Inflammatory macrophage (primary cell): ENCODE results near the gene NTNG2.
A peak's percentile ranks its signal among the peaks of the same experiment; 100 is the strongest.

Source experiments
- DNase-seq, 2 donors: peaks; one replicate each; pipeline ENCODE4 v3.0.0-alpha.2; 2020 to 2022

NTNG2 gene

DNA sequence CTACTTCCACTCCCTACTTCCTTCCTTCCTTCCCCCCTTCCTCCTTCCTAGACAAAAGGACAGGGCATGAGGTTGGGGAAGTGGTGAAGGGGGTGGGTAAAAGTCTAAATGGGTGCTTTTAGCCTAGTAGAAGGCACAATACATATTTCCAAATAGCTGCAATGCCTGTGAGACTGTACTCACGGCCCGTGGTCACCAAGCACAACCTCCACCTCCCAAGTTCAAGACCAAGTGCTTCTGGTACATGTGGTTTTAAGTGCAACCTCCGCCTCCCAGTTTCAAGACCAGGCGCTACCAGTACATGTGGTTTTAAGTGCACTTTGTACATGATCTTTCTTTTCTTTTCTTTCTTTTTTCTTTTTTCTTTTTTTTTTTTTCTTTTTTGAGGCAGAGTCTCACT is 14.5 kb upstream of the NTNG2 start:
- DNase-seq, result no peak

DNA sequence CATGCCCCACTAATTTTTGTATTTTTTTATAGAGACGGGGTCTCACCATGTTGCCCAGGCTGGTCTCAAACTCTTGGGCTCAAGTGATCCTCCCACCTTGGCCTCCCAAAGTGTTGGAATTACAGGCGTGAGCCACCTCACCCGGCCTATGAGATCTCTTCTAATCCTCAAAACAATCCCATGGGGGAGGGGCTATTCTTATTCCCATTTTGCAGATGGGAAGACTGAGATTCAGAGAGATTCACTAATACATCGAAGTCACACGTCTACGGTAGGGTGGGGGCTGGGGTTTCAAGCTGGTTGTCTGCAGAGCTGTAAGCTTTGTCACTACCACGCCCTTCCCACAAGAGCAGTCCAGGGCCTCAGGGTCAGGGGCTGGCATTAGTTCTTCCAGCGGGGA is 14.0 kb upstream of the NTNG2 start:
- no peak for DNase-seq

DNA sequence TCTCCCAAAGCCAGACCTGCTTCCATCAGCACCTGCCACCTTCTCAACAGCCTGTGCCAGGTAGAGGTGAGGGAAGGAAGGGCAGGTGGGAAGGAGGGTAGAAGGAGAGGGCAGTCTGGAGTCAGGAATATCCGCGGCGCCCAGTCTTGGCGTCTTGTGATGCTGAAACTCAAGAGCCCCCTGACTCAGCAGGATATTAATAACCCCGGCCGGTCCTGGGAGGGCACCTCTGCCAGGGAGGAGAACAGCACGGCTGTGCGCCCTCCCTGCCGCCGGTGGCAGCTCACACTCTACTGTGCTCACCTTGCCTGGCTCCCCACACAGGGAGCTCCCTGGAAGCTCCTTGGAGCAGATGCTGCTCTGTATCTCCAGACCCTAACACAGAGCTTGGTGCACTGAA is 11.6 kb upstream of the NTNG2 start:
- DNase-seq, result no peak

DNA sequence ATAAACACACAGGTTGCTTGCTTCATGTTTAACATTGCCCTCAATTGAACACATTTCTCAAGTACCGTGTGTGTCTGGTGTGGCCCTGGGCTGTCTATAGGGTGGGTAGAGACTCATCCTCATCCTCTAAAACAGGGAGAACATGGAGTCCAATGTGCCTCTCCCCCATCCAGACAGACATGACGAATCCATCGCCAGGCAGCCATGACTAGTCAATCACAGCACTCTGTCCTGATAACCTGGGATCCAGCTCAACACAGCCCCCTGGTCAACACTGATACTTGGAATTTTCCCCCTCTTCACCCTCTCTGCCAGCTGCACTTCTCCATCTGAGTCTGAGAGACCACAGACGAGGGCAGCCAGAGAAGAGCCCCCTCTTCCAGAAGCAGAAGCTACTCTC is 10.7 kb upstream of the NTNG2 start:
- no peak for DNase-seq

DNA sequence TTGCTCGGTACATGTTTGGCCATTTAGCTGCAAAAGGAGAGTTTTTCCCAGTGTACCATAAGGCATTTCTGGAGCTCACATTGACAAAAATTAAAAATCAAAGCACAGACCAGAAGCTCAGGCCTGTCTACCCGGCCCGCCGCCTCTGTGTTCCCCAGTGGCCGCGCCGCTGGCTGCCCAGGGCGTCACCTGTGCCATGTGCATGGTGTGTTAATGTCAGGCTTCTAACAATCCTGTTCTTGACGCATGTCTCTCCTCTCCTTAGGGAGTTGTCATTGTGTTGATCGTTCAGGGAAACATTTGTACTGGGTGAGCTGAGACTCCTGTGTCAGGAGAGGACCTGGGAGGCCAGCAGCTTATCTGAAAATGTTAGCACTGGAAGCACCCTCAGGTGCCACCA is 9.6 kb upstream of the NTNG2 start:
- no peak for DNase-seq

DNA sequence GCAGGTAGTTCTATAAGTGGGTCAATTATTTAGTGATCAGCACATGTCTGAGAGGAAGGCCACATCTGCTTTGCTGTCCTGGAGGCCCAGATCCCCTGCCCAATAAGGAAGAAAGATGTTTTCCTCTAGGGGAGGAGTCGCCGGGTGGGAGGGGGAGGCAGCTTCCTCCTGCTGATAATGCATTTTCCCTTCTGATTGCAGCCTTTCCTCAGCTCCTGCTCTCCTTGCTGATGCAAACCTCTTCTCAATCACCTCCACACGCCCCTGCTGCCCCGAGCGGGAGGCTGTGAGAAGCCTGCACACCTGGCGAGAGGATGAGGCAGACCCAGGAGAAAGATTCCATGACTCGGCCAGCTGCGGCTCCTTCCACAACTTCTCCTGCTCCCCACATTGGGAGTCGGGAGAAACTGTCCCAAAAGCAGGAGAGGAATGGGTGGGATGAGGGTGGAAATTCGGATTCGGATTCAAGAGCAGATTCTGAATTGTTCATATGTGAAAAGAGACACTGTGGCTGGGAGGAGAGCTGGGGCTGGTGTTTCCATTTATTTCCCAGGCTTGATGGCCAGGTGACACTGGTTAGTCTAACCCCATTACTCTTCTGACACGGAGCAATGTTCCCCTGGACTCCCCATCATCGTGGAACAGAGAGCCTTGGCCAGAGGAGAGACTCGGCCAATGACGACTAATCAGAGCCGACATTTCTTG is 6.8 kb upstream of the NTNG2 start:
- DNase-seq, result no peak

DNA sequence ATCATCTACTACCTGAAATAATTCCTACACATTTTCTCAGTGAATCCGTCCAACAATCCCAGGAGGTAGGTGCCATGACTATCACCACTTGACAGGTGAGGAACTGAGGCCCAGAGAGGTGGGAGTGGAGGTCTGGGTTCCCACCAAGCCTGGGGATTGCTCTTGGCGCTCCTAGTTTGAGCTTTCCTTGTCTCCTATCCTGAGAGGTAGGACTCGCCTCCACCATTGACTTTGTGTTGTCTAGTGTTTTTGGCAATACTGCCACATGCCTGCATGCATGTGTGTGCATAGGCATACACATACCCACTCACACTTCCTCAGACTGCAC is 6.3 kb upstream of the NTNG2 start:
- DNase-seq, result no peak

DNA sequence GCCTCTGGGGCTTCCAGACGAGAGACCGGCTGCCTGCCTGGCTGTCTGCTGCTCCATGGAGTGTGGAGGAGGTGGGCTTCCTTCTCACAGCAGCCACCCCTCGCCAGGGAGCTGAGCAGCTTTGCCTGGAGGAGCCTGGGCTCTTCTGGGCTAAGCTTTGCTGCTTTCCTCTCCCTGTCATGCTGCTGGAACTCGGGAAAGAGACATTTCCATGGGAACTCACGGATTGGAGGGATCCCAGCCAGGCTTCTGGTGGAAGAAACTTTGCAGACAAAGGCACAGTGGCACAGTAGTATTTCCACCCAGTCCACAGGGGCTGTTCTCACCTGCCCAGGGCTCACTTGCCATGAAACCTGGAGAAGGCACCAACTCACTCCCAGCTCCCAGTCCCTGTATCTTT is 5.6 kb upstream of the NTNG2 start:
- DNase-seq, result no peak

DNA sequence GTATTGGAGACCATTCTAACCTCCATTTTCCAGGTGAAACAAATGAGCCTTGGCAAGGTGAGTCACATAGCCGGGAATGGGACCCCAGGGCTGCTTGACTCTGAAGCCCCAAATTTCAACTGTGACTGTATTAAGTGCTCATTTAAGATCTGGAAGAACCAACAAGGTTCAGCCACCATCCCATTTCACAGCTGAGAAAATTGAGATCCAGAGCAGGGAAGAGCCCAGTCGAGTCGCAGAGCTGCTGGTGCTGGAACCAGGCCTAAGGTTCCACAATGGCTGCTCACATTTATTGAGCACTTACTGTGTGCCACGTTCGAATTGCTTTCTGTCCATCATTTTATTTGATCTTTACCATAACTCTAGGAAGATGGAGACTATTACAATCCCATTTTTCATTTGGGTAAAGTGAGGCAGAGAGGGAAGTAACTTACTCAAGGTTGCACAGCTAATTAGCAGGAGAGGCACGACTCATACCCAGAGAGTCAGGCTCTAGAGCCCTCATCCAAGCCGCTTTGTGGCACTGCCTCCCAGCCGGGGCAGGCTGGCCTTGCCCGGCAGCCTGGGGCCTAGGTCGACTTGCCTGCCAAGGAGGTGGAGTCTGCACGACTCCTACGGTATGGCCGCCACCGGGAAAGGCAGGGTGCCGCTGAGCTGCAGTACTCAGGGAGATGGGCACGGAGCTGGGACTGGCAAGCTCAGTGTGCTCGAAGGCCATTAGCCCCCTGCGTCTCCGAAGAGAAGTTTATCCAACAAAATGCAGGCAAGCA is 4.3 kb upstream of the NTNG2 start:
- DNase-seq, result no peak

DNA sequence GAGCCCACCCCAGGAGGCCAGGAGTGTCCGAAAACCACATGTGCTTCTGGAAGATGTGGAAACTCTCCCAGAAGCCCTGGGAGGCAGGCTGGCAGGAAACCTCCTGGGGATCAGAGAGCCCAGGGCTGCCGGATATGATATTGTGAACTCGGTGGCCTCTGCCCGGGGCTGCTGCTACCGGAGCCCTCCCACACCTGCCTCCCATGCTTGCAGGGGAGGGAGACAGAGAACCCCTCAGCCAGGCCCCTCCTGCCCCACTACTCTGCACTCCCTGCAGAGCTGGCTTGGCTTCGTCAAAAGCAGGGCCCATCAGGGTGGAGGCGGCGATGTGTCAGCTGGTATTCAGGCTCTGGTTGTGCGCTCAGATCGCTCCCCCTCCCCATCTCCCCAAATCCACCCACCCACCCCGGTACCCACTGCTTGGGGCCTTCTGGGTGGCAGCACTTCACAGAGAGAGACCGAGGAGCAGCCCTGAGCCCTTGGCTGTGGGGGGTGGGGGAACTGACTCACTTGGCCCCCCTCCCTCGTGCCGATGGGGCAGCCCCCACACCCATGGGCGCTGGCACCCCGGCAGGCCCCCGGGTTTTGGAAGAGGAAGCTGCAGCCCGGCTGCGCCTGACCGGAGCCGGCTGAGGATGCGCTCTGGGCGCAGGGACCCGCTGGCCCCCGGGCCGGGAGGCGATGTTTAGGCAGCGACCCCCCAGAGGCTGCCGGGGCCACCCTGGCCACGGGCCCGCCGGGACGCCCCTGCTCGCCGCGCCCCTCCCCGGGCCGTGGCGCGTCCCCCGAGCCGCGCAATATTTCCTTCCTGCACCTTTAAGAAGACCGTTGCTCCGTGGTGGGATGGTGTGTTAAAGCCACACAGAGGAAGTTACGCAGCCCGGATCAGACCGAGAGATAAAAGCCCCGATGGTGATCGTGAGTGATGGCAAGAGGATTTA is 786 bp upstream of the NTNG2 start:
- DNase-seq, result peak; percentile 21 to 48

DNA sequence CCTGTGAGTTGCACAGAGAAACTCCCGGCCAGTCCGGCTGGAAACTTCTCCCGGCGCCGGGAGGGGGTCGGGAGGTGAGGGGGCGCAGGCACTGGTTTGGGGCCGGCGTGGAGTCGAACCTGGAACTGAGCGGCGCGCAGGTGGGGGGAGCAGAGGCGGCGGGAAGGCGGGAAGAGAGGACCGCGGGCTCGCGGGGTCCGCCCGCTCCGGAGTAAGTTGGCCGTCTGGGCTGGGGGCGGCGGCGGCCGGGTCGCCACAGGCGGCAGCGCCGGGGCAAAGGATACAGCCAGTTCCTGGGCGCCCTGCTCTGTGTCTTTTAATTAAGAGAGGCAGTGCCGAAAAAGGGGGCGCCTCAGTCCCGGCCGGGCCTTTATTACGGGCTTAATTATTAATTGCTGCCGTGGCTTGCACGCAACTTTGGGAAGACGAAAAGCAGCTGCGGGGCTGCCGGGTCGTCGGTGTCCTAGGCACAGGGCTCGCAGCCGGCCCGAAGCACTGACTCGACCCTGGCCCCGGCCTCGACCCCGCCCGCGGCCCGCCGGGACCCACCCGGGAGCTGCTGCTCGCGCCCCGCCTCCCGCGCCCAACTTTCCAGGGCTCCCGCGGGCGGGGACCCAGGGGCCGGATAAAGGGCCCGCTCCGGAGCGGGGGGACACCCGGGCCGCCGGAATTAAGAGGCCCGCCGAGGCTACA is 1.1 kb downstream of the NTNG2 start:
- no peak for DNase-seq

DNA sequence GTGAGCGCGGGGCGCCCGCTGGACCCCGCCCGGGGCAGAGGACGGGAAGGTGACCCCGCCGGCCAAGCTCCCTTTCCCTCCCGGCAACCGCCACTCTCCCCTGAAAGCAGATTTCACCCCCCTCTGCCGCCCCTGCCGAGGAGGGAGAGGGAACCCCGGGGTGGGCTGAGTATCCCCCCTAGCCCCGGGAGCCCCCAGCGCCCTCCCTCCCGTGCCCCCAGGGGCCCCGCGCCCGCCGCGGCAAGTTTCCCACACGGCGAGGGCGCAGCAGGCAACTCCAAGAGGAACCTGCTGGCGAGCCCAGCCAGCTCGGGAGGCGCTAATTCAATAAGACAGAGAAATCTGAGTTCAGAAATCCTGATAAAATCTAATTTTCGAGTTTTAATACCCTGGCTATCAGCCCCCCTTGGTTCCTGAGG is 1.6 kb downstream of the NTNG2 start:
- peak in 1 of 2 donors; percentile 24 for DNase-seq

DNA sequence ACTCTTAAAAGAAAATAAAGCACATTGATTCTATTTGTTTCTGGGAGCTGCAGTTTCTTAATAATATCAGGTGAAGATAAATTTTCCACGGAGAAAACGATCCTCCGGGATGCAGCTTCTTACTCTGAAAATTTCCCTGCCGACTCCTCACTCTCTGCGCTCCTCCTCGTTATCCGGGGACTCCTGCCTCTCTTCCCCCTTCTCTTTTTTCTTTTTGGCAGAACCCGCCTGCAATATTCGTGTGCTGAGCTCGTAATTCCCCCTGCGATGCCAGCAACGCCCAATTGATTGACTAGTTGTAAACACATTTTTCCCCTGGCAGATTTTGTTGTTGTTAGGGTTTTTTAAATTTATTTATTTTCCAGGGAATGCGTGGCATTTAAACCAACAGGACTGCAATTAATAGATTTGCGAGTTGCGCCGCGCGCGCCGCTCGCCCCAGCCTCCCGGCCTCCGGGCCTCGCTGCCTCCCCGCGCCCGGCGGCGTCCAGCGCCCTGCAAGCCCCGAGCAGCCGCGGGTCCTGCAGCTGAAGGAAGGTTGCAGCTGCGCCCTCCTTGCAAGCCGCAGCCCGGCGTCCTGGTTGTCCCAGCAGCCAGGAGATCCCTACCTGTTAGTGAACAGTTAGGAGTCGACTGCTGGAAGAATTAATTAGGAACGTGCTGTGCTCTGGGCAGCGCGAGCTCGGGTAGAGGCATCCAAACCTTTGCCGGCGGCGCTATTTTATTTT is 2.2 kb downstream of the NTNG2 start:
- DNase-seq, result no peak

DNA sequence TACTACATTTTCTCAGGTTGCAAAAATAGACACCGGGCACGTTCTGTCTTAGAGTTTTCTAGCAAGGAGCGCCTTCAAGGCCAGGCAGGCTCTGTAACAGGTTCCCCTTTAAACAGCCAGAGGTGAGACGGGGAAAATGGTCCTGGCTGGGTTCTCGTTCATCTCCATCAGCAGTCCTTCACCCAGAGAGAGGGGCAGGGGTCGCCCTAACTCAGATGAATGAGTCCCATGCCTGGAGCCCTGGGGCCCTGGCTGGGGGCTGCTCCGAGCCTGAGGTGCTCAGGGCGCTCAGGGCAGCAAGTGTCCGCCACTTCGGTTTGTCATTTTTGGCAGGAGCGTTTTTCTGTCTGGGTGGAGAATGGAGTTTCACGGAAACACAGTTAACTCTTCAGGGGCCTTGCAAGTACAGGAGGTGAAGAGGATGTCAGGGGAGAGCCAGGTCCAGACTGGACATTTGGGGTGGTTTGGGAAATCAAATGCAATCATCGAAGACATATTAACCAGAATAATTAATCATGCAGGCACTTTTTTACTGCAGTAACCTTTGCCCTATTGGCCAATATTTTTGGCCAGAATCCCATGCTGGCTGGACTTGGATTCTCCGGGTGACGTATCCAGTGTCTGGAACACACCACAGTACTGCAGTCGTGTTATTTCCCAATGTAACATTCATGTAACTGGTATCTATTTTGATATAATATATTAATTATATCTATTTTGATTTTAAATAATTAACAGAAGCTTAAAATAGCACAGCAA is 2.9 kb downstream of the NTNG2 start:
- no peak for DNase-seq

DNA sequence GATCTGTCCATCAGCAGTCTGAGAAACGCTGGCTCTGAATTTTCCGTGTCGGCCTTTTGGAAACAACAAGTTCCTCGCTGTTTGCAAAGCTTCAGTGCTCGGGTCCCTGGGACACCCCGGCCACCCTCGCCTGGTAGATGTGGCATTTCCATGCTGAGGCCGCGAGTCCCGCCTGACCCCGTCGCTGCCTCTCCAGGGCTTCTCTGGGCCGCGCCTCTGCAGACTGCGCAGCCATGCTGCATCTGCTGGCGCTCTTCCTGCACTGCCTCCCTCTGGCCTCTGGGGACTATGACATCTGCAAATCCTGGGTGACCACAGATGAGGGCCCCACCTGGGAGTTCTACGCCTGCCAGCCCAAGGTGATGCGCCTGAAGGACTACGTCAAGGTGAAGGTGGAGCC is 4.7 kb downstream of the NTNG2 start:
- DNase-seq, result peak in 1 of 2 donors; percentile 27

DNA sequence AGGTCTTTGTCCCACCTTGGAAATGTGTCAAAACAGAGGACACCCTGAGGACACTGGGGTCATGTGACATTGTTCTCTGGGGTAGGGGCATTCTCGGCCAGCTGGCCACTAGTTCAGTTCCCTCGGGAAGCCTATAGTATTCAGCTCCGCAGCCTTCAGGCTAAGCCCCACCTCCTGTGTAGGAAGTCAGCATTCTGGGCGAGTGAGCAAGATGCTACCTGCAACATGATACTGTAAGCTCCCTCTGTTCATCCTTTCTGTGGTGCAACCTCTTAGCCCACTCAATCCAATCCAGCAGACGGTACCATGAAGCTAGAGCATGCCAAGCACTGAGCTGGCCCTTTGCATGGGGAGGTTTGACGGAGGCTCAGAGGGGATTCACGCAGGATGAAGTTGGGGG is 5.3 kb downstream of the NTNG2 start:
- DNase-seq, result no peak

DNA sequence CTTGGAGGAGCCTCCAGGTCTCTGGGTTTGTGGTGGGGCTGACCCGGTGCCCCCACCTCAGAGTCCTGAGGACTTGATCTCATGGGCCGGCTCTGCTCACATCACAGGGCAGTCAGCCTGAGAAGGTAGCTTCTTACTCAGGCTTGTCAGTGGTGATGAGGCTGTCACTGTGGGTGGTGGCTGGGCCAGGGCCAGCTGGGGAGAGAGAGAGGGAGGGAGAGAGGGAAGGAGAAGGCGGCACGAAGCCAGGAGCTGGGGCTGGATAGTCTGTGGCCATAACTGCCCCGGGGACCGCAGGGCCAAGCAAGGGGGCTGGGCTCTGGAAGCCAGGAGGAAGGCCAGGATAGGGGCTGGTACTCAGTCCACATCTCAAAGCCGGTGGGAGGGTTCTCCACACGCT is 6.5 kb downstream of the NTNG2 start:
- no peak for DNase-seq

DNA sequence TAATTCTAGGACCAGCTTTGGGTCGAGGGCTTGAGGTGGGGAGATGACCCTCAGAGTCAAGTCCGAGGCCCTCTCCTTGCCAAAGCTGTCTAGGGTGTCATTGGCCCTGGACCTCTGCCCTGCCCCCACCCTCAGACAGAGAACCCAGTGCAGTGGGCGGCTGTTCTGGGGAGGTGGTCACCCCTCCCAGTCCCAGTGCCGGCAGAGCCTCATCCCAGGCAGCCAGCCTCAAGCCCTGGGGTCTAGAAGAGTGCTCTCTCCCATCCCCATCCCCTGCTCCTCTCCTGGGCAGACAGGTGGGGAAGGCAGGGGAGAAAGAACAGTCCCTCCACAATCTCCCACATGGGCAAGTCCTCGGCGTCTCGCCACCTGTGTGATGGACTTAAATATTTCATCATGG is 7.0 kb downstream of the NTNG2 start:
- DNase-seq, result no peak

DNA sequence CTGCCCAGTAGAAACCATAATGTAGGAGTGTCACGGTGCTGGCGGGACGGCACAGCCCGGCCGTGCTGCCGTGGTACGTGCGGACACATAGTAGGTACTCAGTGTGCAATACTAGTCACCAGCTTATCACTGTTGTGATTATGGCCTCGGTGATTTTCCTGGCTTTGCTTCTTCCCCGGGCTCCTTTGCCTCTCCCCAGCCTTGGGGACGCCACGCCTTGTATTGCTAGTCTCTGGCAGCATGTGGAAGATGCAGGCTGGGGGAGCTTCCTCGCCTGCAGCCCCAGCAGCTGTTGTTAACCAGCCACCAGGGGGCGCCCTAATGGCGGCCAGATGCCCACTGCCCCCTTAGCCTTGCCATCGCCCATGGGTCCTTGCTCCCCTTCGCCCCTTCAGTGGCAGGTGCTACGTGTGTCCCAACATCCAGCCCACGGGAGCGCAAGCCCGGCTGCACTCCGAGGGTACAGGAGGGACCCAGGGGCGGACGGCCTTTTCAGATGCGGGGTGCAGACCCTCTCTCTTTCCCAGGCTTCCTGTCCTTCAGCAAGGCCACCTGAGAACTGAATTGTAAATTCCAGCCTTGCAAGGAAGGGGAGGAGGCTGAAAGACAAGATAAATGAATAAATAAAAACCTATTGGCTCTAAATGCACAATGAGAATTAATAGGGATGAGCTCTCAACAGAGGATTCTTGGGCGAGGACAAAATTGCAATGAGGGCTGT is 8.0 kb downstream of the NTNG2 start:
- peak; percentile 57 to 62 for DNase-seq

DNA sequence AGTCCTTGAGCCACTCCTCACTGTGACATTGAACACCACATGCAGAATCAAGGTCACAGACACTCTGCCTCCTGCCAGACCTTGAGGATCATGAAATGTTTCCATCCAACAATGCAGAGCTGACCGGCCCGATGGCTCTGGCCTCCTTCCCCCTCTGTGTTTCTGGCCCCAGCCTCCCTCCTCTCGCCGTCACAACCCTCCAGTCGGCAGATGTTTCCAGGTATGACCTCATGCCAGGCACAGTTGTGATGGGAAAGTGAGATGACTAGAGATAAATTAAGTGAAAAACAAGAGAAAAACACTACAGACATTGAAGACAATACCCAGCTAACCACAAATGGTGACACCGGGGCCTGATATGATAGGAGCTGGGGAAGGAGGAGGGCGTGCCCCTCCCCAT is 9.8 kb downstream of the NTNG2 start:
- DNase-seq, result no peak

DNA sequence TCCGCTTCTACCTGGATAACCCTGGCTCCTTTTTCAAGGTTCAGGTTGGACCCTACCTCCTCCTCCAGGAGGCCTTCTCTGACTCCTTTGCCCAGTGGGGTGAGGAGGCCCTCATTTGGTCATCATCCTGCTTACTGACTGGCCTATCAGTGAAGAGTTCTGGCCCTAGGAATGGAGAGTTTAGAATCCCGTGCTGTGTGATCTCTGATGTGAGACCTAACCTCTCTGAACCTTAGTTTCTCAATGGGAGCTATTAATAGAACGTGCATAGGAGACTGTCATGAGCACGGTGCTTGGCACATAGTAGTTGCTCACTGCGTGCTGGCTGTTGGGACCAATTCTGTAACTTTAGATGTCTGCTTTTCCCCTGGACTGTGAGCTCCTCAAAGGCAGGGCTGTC is 10.3 kb downstream of the NTNG2 start:
- no peak for DNase-seq
